GM23248 (cell line): ENCODE data around the gene RAB27B. TPM values are rescaled to one million over a fixed set of nuclear protein-coding genes. Genes with fewer than 3 reads are reported as not detected.

Source experiments
- DNase-seq: peaks from one replicate; pipeline ENCODE4 v3.0.0-alpha.2; 2015
- H2AFZ ChIP-seq: fragments of 200-600 bp; sonication (generic); 2 replicates; pipeline ENCODE4 v1.6.1; 2016; ENCODE audit warnings: antibody characterized with exemption
- H3F3A ChIP-seq: fragments of 200-600 bp; sonication (generic); 2 replicates; pipeline ENCODE4 v1.6.1; 2016; ENCODE audit warnings: mild to moderate bottlenecking, antibody characterized with exemption, mixed run types; ENCODE audit not compliant: insufficient read depth
- H3K27ac ChIP-seq: fragments of 200-600 bp; sonication (generic); 2 replicates; pipeline ENCODE4 v1.5.1; 2016; ENCODE audit warnings: mild to moderate bottlenecking
- H3K27me3 ChIP-seq: fragments of 200-600 bp; sonication (generic); replicated peaks from 2 replicates; pipeline ENCODE4 v1.6.1; 2016; ENCODE audit warnings: mild to moderate bottlenecking; ENCODE audit not compliant: insufficient read depth
- H3K36me3 ChIP-seq: fragments of 200-600 bp; sonication (generic); 2 replicates; pipeline ENCODE4 v1.6.1; 2016; ENCODE audit warnings: low read depth, mild to moderate bottlenecking
- H3K4me1 ChIP-seq: fragments of 200-600 bp; sonication (generic); 2 replicates; pipeline ENCODE4 v1.6.1; 2016; ENCODE audit warnings: mild to moderate bottlenecking; ENCODE audit not compliant: insufficient read depth
- H3K4me2 ChIP-seq: fragments of 200-600 bp; sonication (generic); one replicate; pipeline ENCODE4 v1.6.1; 2016; ENCODE audit warnings: mild to moderate bottlenecking; ENCODE audit not compliant: unreplicated experiment
- H3K4me3 ChIP-seq: fragments of 200-600 bp; sonication (generic); 2 replicates; pipeline ENCODE4 v1.5.1; 2016; ENCODE audit warnings: mild to moderate bottlenecking
- H3K79me2 ChIP-seq: fragments of 200-600 bp; sonication (generic); 2 replicates; pipeline ENCODE4 v1.6.1; 2016; ENCODE audit warnings: mild to moderate bottlenecking; ENCODE audit not compliant: insufficient read depth
- H3K9ac ChIP-seq: fragments of 200-600 bp; sonication (generic); 2 replicates; pipeline ENCODE4 v1.6.1; 2016; ENCODE audit warnings: mild to moderate bottlenecking
- H3K9me2 ChIP-seq: fragments of 200-600 bp; sonication (generic); 2 replicates; pipeline ENCODE4 v1.6.1; 2016; ENCODE audit warnings: mixed run types, mild to moderate bottlenecking, moderate library complexity; ENCODE audit not compliant: insufficient read depth
- H3K9me3 ChIP-seq: fragments of 200-600 bp; sonication (generic); one replicate; pipeline ENCODE4 v1.6.1; 2017; ENCODE audit warnings: low read depth
- H4K20me1 ChIP-seq: fragments of 200-600 bp; sonication (generic); 2 replicates; pipeline ENCODE4 v1.6.0; 2016; ENCODE audit not compliant: insufficient read depth
- EZH2 ChIP-seq: fragments of 200-600 bp; sonication (generic); IDR thresholded peaks from 2 replicates; pipeline ENCODE4 v1.6.1; 2018; ENCODE audit warnings: antibody characterized with exemption, mild to moderate bottlenecking; ENCODE audit not compliant: insufficient read depth, poor library complexity, severe bottlenecking
- EZH2phosphoT487 ChIP-seq: fragments of 200-600 bp; sonication (generic); IDR thresholded peaks from 2 replicates; pipeline ENCODE4 v1.6.1; 2018; ENCODE audit warnings: antibody characterized with exemption, moderate library complexity, mild to moderate bottlenecking, low read depth; ENCODE audit not compliant: insufficient read depth
- WGBS, 2 experiments: methylation state at CpG; one replicate each; pipeline ENCODE4 v1.1.6; 2015 to 2017; ENCODE audit warnings: low lambda C conversion rate in 2 of 2, low coverage in 1 of 2; ENCODE audit errors: missing lambda C conversion rate in 2 of 2; 5-methylcytosine and 5-hydroxymethylcytosine counted together
- in situ Hi-C: fragments of 300-500 bp; cut with MboI; formaldehyde crosslinking; loops from 2 replicates; pipeline ENCODE4 v1.15.0; 2020
- polyA plus RNA-seq: library from polyadenylated mRNA; unstranded; fragments of >200 nt; fragmentation: Nextera tagmentation; extraction: Ambion mirVana; gene quantifications from 2 replicates; pipeline ENCODE4 v1.2.1, GENCODE V29; 2016
- total RNA-seq: library from RNA; depleted of rRNA; stranded (reverse); fragments of >200 nt; shearing (Covaris generic); gene quantifications from 2 replicates; pipeline ENCODE4 v1.2.3, GENCODE V29; 2014

RAB27B gene
- total and polyA plus RNA-seq, 2 experiments from 2014 or later, result 0.45 to 0.54 TPM

DNA sequence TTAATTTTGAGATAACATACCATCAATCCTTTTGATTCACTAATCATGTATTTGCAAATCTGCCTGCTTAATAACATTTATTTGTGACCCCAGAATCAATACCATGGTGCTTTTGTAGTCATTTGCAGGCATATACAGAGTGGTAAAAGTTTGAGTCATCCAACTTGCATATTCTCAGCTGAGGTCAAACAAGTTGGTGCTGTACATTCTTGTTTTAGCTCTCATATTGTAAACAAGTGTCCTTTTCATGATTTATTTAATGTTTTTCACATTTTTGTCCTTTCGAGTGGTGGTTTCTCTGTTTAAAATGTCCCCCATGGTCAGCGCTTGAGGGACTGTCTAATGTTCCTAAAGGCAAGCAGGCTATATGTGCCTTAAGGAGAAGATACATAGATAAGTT is 17.5 kb downstream of the RAB27B start:
- WGBS, 2 experiments, result 25 to 27% methylated on average over 2 of the region's 2 CpGs
- Histone ChIP-seq H3K36me3 (no peaks in the 10 kb centered on the region), H2AFZ (no peak overlapping the region), H3K79me2 (no peaks in the 10 kb centered on the region), H3K4me1 (peaks cover 10% of the 10 kb centered on the region), H3K9me3 (no peaks in the 10 kb centered on the region), H3K4me3 (no peak overlapping the region), H3K27ac (no peak overlapping the region), H4K20me1 (no peaks in the 10 kb centered on the region), H3K4me2 (no peak overlapping the region), H3K9me2 (no peaks in the 10 kb centered on the region), H3F3A (peaks cover 7% of the 10 kb centered on the region; the same call in 1 of the 2 replicates), H3K9ac (no peak overlapping the region), H3K27me3 (no peaks in the 10 kb centered on the region)
- in situ Hi-C loops, result no loop called here
- no peak for TF ChIP-seq EZH2phosphoT487
- no peak for TF ChIP-seq EZH2
- DNase-seq, result peak; percentile 39

DNA sequence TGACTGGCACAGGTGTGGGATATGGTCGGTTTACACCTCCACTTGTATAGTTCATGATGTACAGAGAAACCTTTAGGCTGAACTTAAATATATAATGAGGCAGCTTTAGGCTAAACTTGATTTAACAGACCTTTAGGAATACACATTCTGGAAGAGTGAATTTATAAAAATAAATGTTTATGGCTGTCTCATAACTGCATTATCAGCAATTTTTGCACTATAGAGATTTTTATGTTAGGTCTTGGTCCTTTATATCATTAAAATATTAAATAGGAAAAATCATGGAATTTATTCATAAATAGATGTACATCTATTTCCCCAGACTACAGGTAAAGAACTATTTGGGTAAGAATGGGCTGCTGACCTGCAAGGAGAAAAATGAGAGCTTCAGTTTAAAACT is 19.8 kb downstream of the RAB27B start:
- no peak overlapping the region for H3K4me3 ChIP-seq
- H3K36me3 ChIP-seq, result no peaks in the 10 kb centered on the region
- in situ Hi-C loops, result no loop called here
- H3K9me2 ChIP-seq, result no peaks in the 10 kb centered on the region
- H3K9ac ChIP-seq, result no peak overlapping the region
- no peak for TF ChIP-seq EZH2phosphoT487
- no peak for TF ChIP-seq EZH2
- WGBS, 2 experiments, result 68 to 85% methylated on average over 1 of the region's 1 CpG
- H3K79me2 ChIP-seq, result no peaks in the 10 kb centered on the region
- no peak for DNase-seq
- H3F3A ChIP-seq, result peaks cover 4% of the 10 kb centered on the region; the same call in 1 of the 2 replicates
- no peak overlapping the region for H2AFZ ChIP-seq
- no peak overlapping the region for H3K4me2 ChIP-seq
- no peaks in the 10 kb centered on the region for H4K20me1 ChIP-seq
- H3K27me3 ChIP-seq, result no peaks in the 10 kb centered on the region
- H3K27ac ChIP-seq, result no peak overlapping the region
- H3K4me1 ChIP-seq, result peaks cover 7% of the 10 kb centered on the region
- no peaks in the 10 kb centered on the region for H3K9me3 ChIP-seq

DNA sequence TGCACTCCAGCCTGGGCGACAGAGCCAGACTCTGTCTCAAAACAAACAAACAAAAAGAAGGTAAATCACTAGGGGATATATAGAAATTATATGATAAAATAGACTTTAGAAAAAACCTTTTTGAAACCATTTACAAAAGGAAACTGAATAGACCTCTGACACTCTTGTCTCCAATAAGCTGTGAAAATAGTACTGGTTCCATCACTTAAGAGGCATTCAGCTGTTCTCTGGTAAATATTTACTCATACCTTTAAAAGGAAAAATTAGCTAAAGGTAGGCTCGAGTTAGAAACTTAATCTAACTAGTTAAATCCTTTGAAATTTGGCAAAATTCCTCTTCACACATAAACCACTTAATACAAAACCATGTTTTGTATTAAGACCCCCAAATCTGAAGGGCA is 21.4 kb downstream of the RAB27B start:
- Histone ChIP-seq H3K4me2 (no peak overlapping the region), H3K9ac (no peak overlapping the region)
- in situ Hi-C loops, result no loop called here

DNA sequence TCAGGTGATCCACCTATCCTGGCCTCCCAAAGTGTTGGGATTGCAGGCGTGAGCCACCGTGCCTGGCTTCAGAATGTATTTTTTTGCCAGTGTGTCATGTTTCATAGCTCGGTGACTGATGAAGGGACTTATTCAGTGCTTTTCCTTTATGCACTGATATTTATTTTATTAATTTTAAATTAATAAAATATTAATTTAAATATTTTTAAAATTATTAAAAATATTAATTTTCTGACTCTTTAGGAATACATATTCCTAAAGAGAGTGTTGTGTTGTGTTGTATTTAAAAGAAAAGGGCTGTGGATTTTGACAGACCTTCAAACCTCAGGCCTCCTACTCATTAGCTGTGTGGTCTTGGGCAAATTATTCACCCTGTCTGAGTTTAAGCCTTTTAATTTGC is 22.3 kb downstream of the RAB27B start:
- Histone ChIP-seq H3K79me2 (no peaks in the 10 kb centered on the region), H3K36me3 (no peaks in the 10 kb centered on the region), H2AFZ (no peak overlapping the region), H3K27me3 (no peaks in the 10 kb centered on the region), H3K4me2 (no peak overlapping the region), H4K20me1 (no peaks in the 10 kb centered on the region), H3F3A (no peaks in the 10 kb centered on the region), H3K27ac (no peak overlapping the region), H3K4me1 (0 out of 2 replicates have a peak, but pooled peaks cover 2% of the 10 kb centered on the region), H3K9ac (no peak overlapping the region), H3K4me3 (no peak overlapping the region), H3K9me2 (no peaks in the 10 kb centered on the region), H3K9me3 (no peaks in the 10 kb centered on the region)
- in situ Hi-C loops, result no loop called here
- DNase-seq, result no peak
- TF ChIP-seq EZH2, result no peak
- TF ChIP-seq EZH2phosphoT487, result no peak
- WGBS, 2 experiments, result 97 to 99% methylated on average over 3 of the region's 3 CpGs

More for the DNA sequence above, 21.4 kb downstream of the RAB27B start:
- H2AFZ ChIP-seq, result no peak overlapping the region
- H3K9me2 ChIP-seq, result no peaks in the 10 kb centered on the region
- H4K20me1 ChIP-seq, result no peaks in the 10 kb centered on the region
- H3K9me3 ChIP-seq, result no peaks in the 10 kb centered on the region
- H3K79me2 ChIP-seq, result no peaks in the 10 kb centered on the region
- WGBS, 2 experiments, result 80 to 84% methylated on average over 2 of the region's 2 CpGs
- H3K27me3 ChIP-seq, result no peaks in the 10 kb centered on the region
- TF ChIP-seq EZH2phosphoT487 (no peak), EZH2 (no peak)
- no peaks in the 10 kb centered on the region for H3F3A ChIP-seq
- no peak overlapping the region for H3K27ac ChIP-seq
- H3K36me3 ChIP-seq, result no peaks in the 10 kb centered on the region
- H3K4me3 ChIP-seq, result no peak overlapping the region
- no peak for DNase-seq
- 0 out of 2 replicates have a peak, but pooled peaks cover 2% of the 10 kb centered on the region for H3K4me1 ChIP-seq
